GM12878 (cell line): Measurements from ENCODE around the gene KRCC1. TPM values are rescaled to one million over a fixed set of nuclear protein-coding genes. Genes with fewer than 3 reads are reported as not detected.

Source experiments
- ATAC-seq: fragments of 200-7000 bp; cut with Tn5 transposase; 3 replicates; pipeline ENCODE4 v1.9.1; 2020; ENCODE audit warnings: mild to moderate bottlenecking, moderate library complexity
- BruUV-seq: library from RNA; stranded (reverse); fragments of 400-500 nt; replicated peaks from 2 replicates; lab custom pipeline; 2021; lab: Mats Ljungman, UMichigan
- CTCF ChIA-PET: fragments of 300-600 bp; sonication (Branson Sonifier 250); formaldehyde crosslinking; extraction: SDS; loops from one replicate; lab custom pipeline; 2021; ENCODE audit warnings: inconsistent platforms; lab: Yijun Ruan, JAX
- POLR2A ChIA-PET: fragments of 350-600 bp; formaldehyde crosslinking; extraction: SDS; loops from one replicate; lab custom pipeline; 2021; ENCODE audit warnings: inconsistent platforms; lab: Charles Lee
- RAD21 ChIA-PET: fragments of 300-600 bp; sonication (Branson Sonifier 250); formaldehyde crosslinking; loops from one replicate; lab custom pipeline; 2023; ENCODE audit warnings: antibody characterized with exemption; ENCODE audit not compliant: unreplicated experiment; lab: Charles Lee
- SMC1A ChIA-PET: fragments of 300-600 bp; sonication (Branson Sonifier 250); formaldehyde crosslinking; loops from one replicate; lab custom pipeline; 2023; ENCODE audit not compliant: unreplicated experiment, uncharacterized antibody; lab: Charles Lee
- DNase-seq: peaks from one replicate; pipeline ENCODE4 v3.0.0-alpha.2; 2011; ENCODE audit warnings: low read depth, low spot score
- FAIRE-seq: peaks from 3 replicates; lab custom pipeline; 2011; peaks lifted over from hg19 to GRCh38; lab: Jason Lieb, UNC
- H2AFZ ChIP-seq: 2 replicates; pipeline ENCODE4 v1.6.0; 2011; ENCODE audit warnings: low read depth, low read length, control low read depth; ENCODE audit not compliant: control insufficient read depth
- H3K27ac ChIP-seq: 2 replicates; pipeline ENCODE4 v1.5.1; 2011; ENCODE audit warnings: control low read depth; ENCODE audit not compliant: control insufficient read depth, insufficient read depth
- H3K27me3 ChIP-seq, 2 experiments: replicated peaks in 1 of 2; 2 replicates each; pipeline versions ENCODE4 v1.6.0 to v1.6.1; 2011; ENCODE audit warnings: low read length in 1 of 2; ENCODE audit not compliant: control insufficient read depth in 2 of 2, insufficient read depth in 2 of 2
- H3K36me3 ChIP-seq, 2 experiments: 2 replicates each; pipeline ENCODE4 v1.5.1; 2011; ENCODE audit warnings: low read length in 1 of 2; ENCODE audit not compliant: control insufficient read depth in 2 of 2, insufficient read depth in 2 of 2
- H3K4me1 ChIP-seq: 2 replicates; pipeline ENCODE4 v1.6.1; 2011; ENCODE audit warnings: mild to moderate bottlenecking, low read length, moderate library complexity, mixed read lengths; ENCODE audit not compliant: control insufficient read depth, insufficient read depth
- H3K4me2 ChIP-seq: 2 replicates; pipeline ENCODE4 v1.6.0; 2011; ENCODE audit warnings: control low read depth; ENCODE audit not compliant: control insufficient read depth, insufficient read depth
- H3K4me3 ChIP-seq: fragments of 200-600 bp; sonication (generic); 2 replicates; pipeline ENCODE4 v1.5.1; 2016
- H3K79me2 ChIP-seq: 2 replicates; pipeline ENCODE4 v1.6.0; 2011; ENCODE audit warnings: low read length; ENCODE audit not compliant: control insufficient read depth, insufficient read depth
- H3K9ac ChIP-seq: 2 replicates; pipeline ENCODE4 v1.8.0; 2011; ENCODE audit warnings: low read length, control low read depth, mixed read lengths; ENCODE audit not compliant: control insufficient read depth, insufficient read depth
- H3K9me3 ChIP-seq: replicated peaks from 3 replicates; pipeline ENCODE4 v1.5.1; 2011; ENCODE audit warnings: mild to moderate bottlenecking, low read length; ENCODE audit not compliant: control insufficient read depth, insufficient read depth
- H4K20me1 ChIP-seq: 2 replicates; pipeline ENCODE4 v1.6.0; 2011; ENCODE audit not compliant: control insufficient read depth, insufficient read depth
- HDAC2 ChIP-seq: fragments of 200-600 bp; sonication (generic); IDR thresholded peaks from 2 replicates; pipeline ENCODE4 v1.6.1; 2017
- MTA3 ChIP-seq: IDR thresholded peaks from 2 replicates; pipeline ENCODE4 v1.6.1; 2012; ENCODE audit warnings: low read length, inconsistent platforms, borderline replicate concordance
- POLR2A ChIP-seq: IDR thresholded peaks from 2 replicates; pipeline ENCODE4 v1.6.1; 2011; ENCODE audit warnings: low read depth, mild to moderate bottlenecking, low read length
- SMC3 ChIP-seq: IDR thresholded peaks from 2 replicates; pipeline ENCODE4 v1.6.1; 2011; ENCODE audit warnings: low read length, improper control_type of control experiment, borderline replicate concordance
- TBL1XR1 ChIP-seq: IDR thresholded peaks from 2 replicates; pipeline ENCODE4 v1.6.1; 2012; ENCODE audit warnings: low read depth, low read length, improper control_type of control experiment
- WGBS: methylation state at CpG from one replicate; pipeline ENCODE4 v1.1.6; 2016; ENCODE audit warnings: low lambda C conversion rate; ENCODE audit not compliant: insufficient replicate concordance, insufficient coverage; ENCODE audit errors: missing lambda C conversion rate; 5-methylcytosine and 5-hydroxymethylcytosine counted together
- in situ Hi-C: fragments of 300-500 bp; cut with MboI; formaldehyde crosslinking; loops from 9 replicates; pipeline ENCODE4 v1.14.3; 2018; ENCODE audit warnings: mixed read lengths
- intact Hi-C: fragments of 100-400 bp; cut with micrococcal nuclease; formaldehyde crosslinking; loops from one replicate; pipeline ENCODE4 v1.14.2; 2022; ENCODE audit not compliant: unreplicated experiment
- polyA plus RNA-seq, 11 experiments: library from polyadenylated mRNA; depleted of rRNA in 4 of 11; unstranded in 6 of 11; stranded (reverse) in 5 of 11; fragments of >200 nt; fragmentation: Nextera tagmentation in 4 of 11; fragmentation: Illumina TruSeq in 1 of 11; extraction: Ambion mirVana in 4 of 11; extraction: Trizol in 1 of 11; gene quantifications; 1 replicate in 1 of 11; 2 replicates in 10 of 11; pipeline versions ENCODE4 v1.2.1 to v1.2.3, GENCODE V29; 2011 to 2016; ENCODE audit warnings: inconsistent platforms in 2 of 11, missing spikeins in 2 of 11, low read depth in 1 of 11
- total RNA-seq, 4 experiments: library from RNA; depleted of rRNA in 3 of 4; stranded (reverse); fragments of >200 nt in 3 of 4; fragmentation: Illumina TruSeq in 1 of 4; extraction: Trizol in 1 of 4; gene quantifications; 2 replicates each; pipeline versions ENCODE4 v1.2.1 to v1.2.3, GENCODE V29; 2013 to 2021
- TF ChIP-seq, protein P1 (sequence below): IDR thresholded peaks from 2 replicates; pipeline ENCODE4 v1.6.1; 2011; ENCODE audit warnings: low read depth, mild to moderate bottlenecking, low read length, moderate library complexity, borderline replicate concordance; ENCODE audit errors: extremely low read depth
- TF ChIP-seq, protein P2 (sequence below): IDR thresholded peaks from 2 replicates; pipeline ENCODE4 v1.6.1; 2012; ENCODE audit warnings: low read depth, low read length, improper control_type of control experiment
- TF ChIP-seq, protein P3 (sequence below): IDR thresholded peaks from 2 replicates; pipeline ENCODE4 v1.6.1; 2011; ENCODE audit warnings: borderline replicate concordance, low read depth, mild to moderate bottlenecking, moderate library complexity, low read length; ENCODE audit not compliant: insufficient read depth, poor library complexity, severe bottlenecking
- TF ChIP-seq, protein P4 (sequence below): IDR thresholded peaks from 2 replicates; pipeline ENCODE4 v1.6.1; 2011; ENCODE audit warnings: low read depth, low read length, improper control_type of control experiment, borderline replicate concordance
- TF ChIP-seq, protein P5 (sequence below): fragments of 450-650 bp; IDR thresholded peaks from 2 replicates; pipeline ENCODE4 v1.6.1; 2017; ENCODE audit warnings: mild to moderate bottlenecking, moderate library complexity

Gene KRCC1
- total and polyA plus RNA-seq, 10 of the 15 experiments (the other 5 are each of a cell fraction or from before 2014, with no cell fraction given) = 3.8 to 27.2 (median 12.5) TPM

DNA sequence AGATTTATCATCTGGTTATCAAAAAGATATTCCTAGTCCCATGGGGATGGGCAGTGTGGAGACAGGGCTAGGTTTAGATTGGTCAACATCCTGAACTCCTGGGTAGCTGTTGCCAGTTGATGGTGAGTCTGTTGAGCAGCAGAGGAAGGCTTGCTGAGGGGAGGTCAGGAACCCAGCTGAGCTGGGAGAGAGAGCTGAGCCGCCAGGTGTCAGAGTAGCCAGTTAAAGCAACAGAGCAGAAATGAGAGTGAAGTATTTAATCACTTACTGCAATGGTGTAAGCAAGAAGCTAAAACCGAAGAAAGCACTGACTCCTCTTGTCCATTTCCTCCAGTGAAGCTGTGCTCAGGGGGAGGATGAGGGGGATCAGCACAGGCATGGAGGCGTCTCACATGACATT lies 41.6 kb upstream of the KRCC1 start:
- Histone ChIP-seq H3K4me3 (no peak overlapping the region), H3K9ac (no peak overlapping the region), H3K27ac (no peak overlapping the region), H2AFZ (no peak overlapping the region), H3K36me3 (no peaks in the 10 kb centered on the region), H3K27me3 (peaks cover 2 to 3% of the 10 kb centered on the region in 2 experiments; a peak in 2 of 4 replicates), H3K79me2 (no peaks in the 10 kb centered on the region), H3K4me2 (no peak overlapping the region), H4K20me1 (no peaks in the 10 kb centered on the region), H3K9me3 (no peaks in the 10 kb centered on the region), H3K4me1 (no peaks in the 10 kb centered on the region)
- RAD21 ChIA-PET = interaction anchor here (1.0 kb wide), 1 partner anchor 37 kb away, joined by 6 read pairs; no protein-coding TSS in a partner anchor
- POLR2A ChIA-PET = no interaction called here
- WGBS = 16% methylated on average over 3 of the region's 3 CpGs
- no TSS peak for BruUV-seq
- ATAC-seq (no peak), DNase-seq (no peak), FAIRE-seq (no peak)
- SMC1A ChIA-PET = interaction anchor here (0.9 kb wide), 1 partner anchor 63 kb away, joined by 3 read pairs; no protein-coding TSS in a partner anchor
- intact Hi-C loops = loop anchor here (10.0 kb wide), 1 partner anchor 62 kb away; no protein-coding TSS in a partner anchor
- TF ChIP-seq SMC3 (no peak), HDAC2 (no peak), TBL1XR1 (no peak), POLR2A (no peak), MTA3 (no peak)
- TF ChIP-seq, protein P1, sequence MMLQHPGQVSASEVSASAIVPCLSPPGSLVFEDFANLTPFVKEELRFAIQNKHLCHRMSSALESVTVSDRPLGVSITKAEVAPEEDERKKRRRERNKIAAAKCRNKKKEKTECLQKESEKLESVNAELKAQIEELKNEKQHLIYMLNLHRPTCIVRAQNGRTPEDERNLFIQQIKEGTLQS = no peak
- TF ChIP-seq, protein P2, sequence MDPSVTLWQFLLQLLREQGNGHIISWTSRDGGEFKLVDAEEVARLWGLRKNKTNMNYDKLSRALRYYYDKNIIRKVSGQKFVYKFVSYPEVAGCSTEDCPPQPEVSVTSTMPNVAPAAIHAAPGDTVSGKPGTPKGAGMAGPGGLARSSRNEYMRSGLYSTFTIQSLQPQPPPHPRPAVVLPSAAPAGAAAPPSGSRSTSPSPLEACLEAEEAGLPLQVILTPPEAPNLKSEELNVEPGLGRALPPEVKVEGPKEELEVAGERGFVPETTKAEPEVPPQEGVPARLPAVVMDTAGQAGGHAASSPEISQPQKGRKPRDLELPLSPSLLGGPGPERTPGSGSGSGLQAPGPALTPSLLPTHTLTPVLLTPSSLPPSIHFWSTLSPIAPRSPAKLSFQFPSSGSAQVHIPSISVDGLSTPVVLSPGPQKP = no peak
- TF ChIP-seq, protein P3, sequence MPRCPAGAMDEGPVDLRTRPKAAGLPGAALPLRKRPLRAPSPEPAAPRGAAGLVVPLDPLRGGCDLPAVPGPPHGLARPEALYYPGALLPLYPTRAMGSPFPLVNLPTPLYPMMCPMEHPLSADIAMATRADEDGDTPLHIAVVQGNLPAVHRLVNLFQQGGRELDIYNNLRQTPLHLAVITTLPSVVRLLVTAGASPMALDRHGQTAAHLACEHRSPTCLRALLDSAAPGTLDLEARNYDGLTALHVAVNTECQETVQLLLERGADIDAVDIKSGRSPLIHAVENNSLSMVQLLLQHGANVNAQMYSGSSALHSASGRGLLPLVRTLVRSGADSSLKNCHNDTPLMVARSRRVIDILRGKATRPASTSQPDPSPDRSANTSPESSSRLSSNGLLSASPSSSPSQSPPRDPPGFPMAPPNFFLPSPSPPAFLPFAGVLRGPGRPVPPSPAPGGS = no peak
- TF ChIP-seq, protein P4, sequence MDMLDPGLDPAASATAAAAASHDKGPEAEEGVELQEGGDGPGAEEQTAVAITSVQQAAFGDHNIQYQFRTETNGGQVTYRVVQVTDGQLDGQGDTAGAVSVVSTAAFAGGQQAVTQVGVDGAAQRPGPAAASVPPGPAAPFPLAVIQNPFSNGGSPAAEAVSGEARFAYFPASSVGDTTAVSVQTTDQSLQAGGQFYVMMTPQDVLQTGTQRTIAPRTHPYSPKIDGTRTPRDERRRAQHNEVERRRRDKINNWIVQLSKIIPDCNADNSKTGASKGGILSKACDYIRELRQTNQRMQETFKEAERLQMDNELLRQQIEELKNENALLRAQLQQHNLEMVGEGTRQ = no peak
- TF ChIP-seq, protein P5, sequence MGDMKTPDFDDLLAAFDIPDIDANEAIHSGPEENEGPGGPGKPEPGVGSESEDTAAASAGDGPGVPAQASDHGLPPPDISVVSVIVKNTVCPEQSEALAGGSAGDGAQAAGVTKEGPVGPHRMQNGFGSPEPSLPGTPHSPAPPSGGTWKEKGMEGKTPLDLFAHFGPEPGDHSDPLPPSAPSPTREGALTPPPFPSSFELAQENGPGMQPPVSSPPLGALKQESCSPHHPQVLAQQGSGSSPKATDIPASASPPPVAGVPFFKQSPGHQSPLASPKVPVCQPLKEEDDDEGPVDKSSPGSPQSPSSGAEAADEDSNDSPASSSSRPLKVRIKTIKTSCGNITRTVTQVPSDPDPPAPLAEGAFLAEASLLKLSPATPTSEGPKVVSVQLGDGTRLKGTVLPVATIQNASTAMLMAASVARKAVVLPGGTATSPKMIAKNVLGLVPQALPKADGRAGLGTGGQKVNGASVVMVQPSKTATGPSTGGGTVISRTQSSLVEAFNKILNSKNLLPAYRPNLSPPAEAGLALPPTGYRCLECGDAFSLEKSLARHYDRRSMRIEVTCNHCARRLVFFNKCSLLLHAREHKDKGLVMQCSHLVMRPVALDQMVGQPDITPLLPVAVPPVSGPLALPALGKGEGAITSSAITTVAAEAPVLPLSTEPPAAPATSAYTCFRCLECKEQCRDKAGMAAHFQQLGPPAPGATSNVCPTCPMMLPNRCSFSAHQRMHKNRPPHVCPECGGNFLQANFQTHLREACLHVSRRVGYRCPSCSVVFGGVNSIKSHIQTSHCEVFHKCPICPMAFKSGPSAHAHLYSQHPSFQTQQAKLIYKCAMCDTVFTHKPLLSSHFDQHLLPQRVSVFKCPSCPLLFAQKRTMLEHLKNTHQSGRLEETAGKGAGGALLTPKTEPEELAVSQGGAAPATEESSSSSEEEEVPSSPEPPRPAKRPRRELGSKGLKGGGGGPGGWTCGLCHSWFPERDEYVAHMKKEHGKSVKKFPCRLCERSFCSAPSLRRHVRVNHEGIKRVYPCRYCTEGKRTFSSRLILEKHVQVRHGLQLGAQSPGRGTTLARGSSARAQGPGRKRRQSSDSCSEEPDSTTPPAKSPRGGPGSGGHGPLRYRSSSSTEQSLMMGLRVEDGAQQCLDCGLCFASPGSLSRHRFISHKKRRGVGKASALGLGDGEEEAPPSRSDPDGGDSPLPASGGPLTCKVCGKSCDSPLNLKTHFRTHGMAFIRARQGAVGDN = no peak
- CTCF ChIA-PET = interaction anchor here (0.5 to 1.0 kb wide), 2 partner anchors 24 to 37 kb away, joined by 3 read pairs; no protein-coding TSS in a partner anchor
- in situ Hi-C loops = no loop called here
